Activated CD4-positive, alpha-beta T cell treated with anti-CD3 and anti-CD28 coated beads for 1 hour (primary cell): Measurements from ENCODE around the gene CDC14B.
"Not testable (repeated sequence)": the region's sequence is repeated elsewhere in the genome, so short reads cannot be mapped to it uniquely, and the experiment has no call there.

Experiments used
- DNase-seq: peaks from one replicate; pipeline ENCODE4 v3.0.0-alpha.2; 2020

Gene CDC14B

GRCh38 chr9:96582199-96582598, 37.4 kb downstream of the CDC14B start:
- DNase-seq = not testable (repeated sequence)

GRCh38 chr9:96581786-96582185, 37.9 kb downstream of the CDC14B start:
- DNase-seq = no peak

DNA sequence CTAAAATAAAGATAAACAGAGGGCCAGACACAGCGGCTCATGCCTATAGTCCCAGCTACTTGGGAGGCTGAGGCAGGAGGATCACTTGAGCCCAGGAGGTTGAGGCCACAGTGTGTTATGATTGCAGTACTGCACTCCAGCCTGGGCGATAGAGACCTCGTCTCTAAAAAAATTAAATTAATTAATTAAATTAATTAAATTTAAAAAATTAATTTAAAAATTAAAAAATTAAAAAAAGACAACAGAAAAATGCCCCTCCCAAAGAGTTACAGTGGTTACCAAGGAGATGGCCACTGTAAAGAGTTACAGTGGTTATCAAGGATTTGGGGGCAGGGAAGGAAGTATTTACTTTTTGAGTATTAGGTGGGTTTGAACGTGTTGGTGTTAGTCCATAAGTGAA, 38.3 kb downstream of the CDC14B start:
- DNase-seq = no peak

GRCh38 chr9:96574931-96575351, 44.7 kb downstream of the CDC14B start:
- no peak for DNase-seq

- no peak for DNase-seq
Observed at GRCh38 chr9:96574455-96574854, 45.2 kb downstream of the CDC14B start.

- no peak for DNase-seq
Observed at GRCh38 chr9:96567203-96567700, 52.4 kb downstream of the CDC14B start.

DNA sequence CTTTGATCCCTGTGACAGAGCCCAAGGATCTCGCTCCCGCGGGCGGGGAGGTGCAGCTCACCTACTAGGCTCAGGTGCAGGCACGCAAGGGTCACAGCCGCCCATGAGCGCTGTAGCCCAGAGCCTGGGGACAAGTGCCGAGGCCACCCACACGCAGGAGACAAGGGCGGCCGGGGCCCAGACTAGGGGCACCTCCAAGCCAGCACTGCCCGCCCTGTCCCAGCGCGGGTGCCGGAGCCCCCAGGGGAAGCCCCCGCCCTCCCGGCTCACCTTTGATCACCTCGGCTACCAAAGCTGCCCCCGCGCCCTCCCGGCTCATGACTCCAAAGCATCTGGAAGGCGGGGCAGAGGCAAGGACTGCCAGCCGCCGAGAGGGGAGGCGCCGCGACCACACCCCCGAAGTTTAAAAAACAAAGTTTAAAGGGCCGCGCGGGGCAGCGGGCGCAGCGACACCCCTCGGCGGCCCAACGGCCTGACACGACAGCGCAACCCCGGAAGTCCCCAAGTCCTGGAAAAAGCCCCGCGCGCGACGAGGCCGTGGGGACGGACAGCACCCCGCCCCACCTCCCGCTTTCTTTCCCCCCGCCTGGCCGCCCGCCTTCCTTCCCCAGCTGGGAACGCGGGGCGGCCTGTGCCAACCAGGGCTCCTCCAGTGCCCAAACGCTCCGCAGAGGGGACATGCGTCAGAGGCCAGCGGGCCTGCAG, 53.0 kb downstream of the CDC14B start:
- peak; percentile 65 for DNase-seq

DNA sequence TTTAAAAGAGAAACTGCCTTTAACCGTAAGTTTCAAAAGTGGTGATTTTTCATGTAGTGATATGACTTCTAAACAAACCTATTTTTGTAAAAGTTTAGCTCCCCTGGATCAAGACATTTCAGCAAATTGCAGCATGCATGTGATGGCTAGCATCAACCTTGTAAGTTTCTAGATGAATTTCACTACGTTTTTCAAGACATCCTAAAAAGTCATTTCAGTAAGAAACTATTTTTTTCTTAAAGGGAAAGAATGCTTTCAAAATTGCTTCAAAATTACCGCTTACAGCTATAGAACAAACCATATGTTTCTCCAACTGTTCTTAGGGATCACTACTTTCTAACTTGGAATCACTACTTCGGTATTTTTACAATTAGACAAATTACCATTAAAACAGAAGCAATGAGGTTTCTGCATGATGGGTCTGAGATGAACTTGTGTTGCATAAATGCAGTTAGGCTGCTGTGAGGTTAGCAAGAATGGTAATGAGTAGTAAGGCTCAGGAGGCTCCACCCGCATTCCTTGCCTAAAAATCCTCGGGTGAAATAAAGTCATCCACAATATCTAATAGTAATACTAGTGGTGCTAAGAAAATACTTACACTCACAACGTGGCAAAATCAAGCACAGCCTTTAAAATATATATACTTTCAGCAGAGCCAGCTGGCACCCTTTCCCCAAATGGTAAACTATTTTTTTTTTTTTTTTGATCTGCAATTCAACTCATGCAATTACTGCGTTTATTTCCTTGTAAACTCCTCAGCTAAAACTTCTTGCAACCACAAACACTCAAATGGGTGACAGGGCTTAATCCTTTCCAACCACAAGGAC, 53.8 kb downstream of the CDC14B start:
- DNase-seq = no peak

DNA sequence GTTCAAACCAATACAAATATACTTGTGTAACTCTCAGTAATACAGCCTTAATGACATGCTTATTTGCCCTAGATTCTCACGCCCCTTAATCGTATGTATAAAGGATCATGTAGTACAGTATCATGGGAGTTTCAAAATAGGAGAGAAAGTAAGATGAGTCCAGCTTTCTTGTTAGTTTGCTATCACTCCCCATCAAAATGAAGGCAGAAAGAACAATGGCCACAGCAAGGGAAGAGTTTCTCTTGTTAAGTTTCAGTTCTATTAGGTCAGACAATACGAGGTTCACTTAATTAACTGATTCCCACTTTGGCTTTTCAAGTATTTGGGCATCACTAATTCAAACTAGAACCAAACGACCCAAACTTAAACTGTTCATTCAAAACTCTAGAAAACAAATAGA, 55.4 kb downstream of the CDC14B start:
- DNase-seq = no peak

DNA sequence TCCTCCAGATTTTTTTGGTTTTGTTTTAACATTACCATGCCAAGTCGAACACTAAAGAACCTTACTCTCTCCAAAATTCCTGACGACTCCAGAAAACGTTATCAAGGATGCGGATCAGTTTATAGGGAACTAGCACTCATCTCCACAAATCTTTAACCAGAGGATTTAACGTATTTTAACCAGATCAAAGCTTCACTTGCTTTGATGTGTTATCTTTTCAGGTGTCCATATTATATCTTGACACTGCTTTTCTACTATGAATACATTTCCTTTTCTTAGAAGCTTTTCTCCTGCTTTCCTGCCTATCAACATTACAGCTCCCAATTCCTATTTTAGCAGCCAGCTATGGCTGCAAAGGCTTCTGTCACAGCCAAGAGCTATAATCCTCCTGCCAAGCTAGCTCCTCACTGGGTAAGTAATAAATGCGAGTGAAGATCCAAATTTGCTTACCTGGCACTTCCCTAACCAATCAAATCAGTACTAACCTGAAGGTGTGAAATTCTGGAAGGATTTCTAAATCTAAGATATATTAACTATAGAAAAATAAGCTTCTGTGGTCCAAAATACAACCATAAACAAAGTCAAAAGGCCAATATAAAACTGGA, 60.2 kb downstream of the CDC14B start:
- DNase-seq = no peak

GRCh38 chr9:96557921-96558320, 61.7 kb downstream of the CDC14B start:
- no peak for DNase-seq

- no peak for DNase-seq
Observed at GRCh38 chr9:96556701-96557461, 62.8 kb downstream of the CDC14B start.

- DNase-seq = no peak
Observed at GRCh38 chr9:96555567-96556386, 63.9 kb downstream of the CDC14B start.

DNA sequence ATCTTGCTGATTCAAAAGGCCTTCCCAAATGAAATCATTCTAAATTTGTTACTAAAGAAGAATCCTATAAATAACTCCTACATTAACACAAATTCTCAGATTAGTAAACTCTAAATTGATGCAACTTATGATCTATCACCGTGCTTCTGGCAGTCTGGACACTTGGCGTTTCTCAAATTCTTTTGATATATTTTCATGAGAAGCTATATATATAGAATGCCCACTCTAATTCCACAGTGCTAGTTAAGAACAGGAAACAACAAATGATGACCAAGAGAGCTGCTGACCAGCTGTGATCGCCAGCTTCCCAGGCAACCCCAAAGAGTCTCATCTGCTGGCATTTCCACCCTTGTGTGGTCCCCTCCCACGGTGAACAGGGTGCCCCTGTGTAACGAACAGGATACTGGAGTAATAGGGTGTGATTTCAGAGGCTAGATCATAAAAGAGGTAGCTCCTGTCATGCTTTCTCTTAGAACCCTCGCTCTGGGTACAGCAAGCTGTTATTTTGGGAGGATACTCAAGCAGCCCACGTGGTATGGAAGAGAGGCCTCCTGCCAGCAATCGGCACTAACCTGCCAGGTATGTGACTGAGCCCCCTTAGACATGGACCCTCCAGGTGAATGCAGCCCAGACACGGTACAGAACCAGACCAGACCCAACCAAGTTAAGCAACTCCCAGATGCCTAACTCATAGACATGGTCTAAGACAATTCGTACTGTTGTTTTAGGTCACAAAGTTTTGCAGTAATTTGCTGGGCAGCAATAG, 64.7 kb downstream of the CDC14B start:
- no peak for DNase-seq

DNA sequence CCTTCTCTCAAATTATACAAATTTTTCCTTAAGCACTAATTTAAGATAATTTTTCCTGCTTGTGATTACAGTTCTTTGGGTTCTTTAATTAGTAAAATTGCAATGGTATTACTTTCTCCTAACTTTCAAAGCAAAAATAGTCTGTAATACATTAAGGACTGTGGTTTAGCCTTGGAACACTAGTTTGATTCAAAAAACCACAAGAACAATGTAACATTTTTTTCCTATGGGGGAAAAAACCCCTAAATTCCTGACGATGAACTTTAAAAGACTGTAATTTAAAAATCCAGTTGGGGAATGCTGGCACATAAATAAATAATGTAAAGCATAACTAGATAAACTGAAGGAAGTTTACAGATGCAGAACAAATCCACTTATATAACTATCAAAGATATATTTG, 65.3 kb downstream of the CDC14B start:
- DNase-seq = no peak

GRCh38 chr9:96553070-96553469, 66.6 kb downstream of the CDC14B start:
- DNase-seq = no peak

DNA sequence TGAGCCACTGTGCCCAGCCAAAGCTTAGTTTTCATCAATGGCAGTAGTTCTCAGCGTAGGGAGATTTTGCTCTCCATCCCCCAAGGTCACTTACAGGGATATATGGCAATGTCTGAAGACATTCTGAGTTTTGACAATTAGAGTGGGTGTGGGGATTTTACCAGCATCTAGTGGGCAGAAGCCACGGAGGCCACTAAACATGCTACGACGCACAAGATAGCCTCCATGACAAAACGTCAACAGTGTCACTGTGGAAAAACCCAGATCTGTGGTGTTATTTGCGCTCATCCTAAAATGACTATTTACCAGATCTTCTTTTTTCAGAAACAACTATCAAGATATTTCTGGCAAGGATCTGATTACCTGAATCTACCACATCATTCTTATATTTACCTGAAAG, 68.2 kb downstream of the CDC14B start:
- no peak for DNase-seq

- DNase-seq = no peak
Observed at GRCh38 chr9:96550659-96551058, 69.0 kb downstream of the CDC14B start.

GRCh38 chr9:96543131-96543530, 76.5 kb downstream of the CDC14B start:
- not testable (repeated sequence) for DNase-seq

DNA sequence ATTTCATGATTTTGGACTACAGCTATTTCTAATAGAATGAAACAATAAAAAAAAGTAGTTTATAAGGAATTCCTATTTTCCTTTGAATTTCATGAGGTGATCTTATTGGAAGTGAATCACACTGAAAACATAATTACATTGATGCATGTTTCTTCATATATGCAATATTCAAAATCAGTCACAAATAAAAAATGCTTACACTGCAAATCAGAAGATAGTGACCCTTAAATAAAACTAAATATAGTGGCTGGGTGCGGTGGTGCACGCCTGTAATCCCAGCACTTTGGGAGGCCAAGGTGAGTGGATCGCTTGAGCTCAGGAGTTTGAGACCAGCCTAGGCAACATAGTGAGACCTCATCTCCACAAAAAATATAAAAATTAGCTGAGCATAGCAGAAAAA, 79.5 kb downstream of the CDC14B start:
- no peak for DNase-seq

GRCh38 chr9:96532173-96532572, 87.5 kb downstream of the CDC14B start:
- no peak for DNase-seq
